ENCODE results near the gene LIMS1.
"Not testable (repeated sequence)": the region's sequence is repeated elsewhere in the genome, so short reads cannot be mapped to it uniquely, and the experiment has no call there.

The LIMS1 gene

GRCh38 chr2:108664089-108664488 is 129.8 kb downstream of the LIMS1 start:
- DNase-seq (ENCODE audit: low read depth): not testable (repeated sequence)

- not testable (repeated sequence) for DNase-seq (ENCODE audit: low read depth)
These were observed 130.7 kb downstream of the LIMS1 start for GRCh38 chr2:108664979-108665378.

- DNase-seq (ENCODE audit: low read depth): not testable (repeated sequence)
These were observed 131.7 kb downstream of the LIMS1 start for GRCh38 chr2:108665975-108666374.

GRCh38 chr2:108667140-108667539 is 132.9 kb downstream of the LIMS1 start:
- not testable (repeated sequence) for DNase-seq (ENCODE audit: low read depth)

GRCh38 chr2:108670282-108670681 is 136.0 kb downstream of the LIMS1 start:
- DNase-seq (ENCODE audit: low read depth): not testable (repeated sequence)

- DNase-seq (ENCODE audit: low read depth): not testable (repeated sequence)
These were observed 138.0 kb downstream of the LIMS1 start for GRCh38 chr2:108672200-108672805.

GRCh38 chr2:108676522-108676921 is 142.3 kb downstream of the LIMS1 start:
- not testable (repeated sequence) for DNase-seq (ENCODE audit: low read depth)

GRCh38 chr2:108677239-108677744 is 143.0 kb downstream of the LIMS1 start:
- DNase-seq (ENCODE audit: low read depth): not testable (repeated sequence)

GRCh38 chr2:108678198-108678651 is 144.0 kb downstream of the LIMS1 start:
- peak; percentile 46 for DNase-seq (ENCODE audit: low read depth)

- DNase-seq (ENCODE audit: low read depth): not testable (repeated sequence)
These were observed 146.5 kb downstream of the LIMS1 start for GRCh38 chr2:108680805-108681204.

GRCh38 chr2:108688818-108689756 is 154.8 kb downstream of the LIMS1 start:
- not testable (repeated sequence) for DNase-seq (ENCODE audit: low read depth)

GRCh38 chr2:108690001-108690400 is 155.7 kb downstream of the LIMS1 start:
- DNase-seq (ENCODE audit: low read depth): not testable (repeated sequence)

GRCh38 chr2:108691447-108691846 is 157.2 kb downstream of the LIMS1 start:
- no peak for DNase-seq (ENCODE audit: low read depth)

GRCh38 chr2:108701208-108701607 is 166.9 kb downstream of the LIMS1 start:
- DNase-seq (ENCODE audit: low read depth): no peak

- DNase-seq (ENCODE audit: low read depth): no peak
These were observed 167.5 kb downstream of the LIMS1 start for GRCh38 chr2:108701806-108702205.

GRCh38 chr2:108704871-108705270 is 170.6 kb downstream of the LIMS1 start:
- no peak for DNase-seq (ENCODE audit: low read depth)

GRCh38 chr2:108707300-108707699 is 173.0 kb downstream of the LIMS1 start:
- DNase-seq (ENCODE audit: low read depth): no peak

- DNase-seq (ENCODE audit: low read depth): not testable (repeated sequence)
These were observed 182.7 kb downstream of the LIMS1 start for GRCh38 chr2:108716971-108717370.

- peak; percentile 94 for DNase-seq (ENCODE audit: low read depth)
These were observed 185.1 kb downstream of the LIMS1 start, which contains the start of gene RANBP2 for GRCh38 chr2:108719149-108720044. Gene RANBP2, plus strand, starts transcription at chr2:108719482. Its CDS starts 125 bp downstream, at chr2:108719607.

- not testable (repeated sequence) for DNase-seq (ENCODE audit: low read depth)
These were observed 191.8 kb downstream of the LIMS1 start for GRCh38 chr2:108726048-108726447.

GRCh38 chr2:108734656-108735055 is 200.4 kb downstream of the LIMS1 start:
- not testable (repeated sequence) for DNase-seq (ENCODE audit: low read depth)

Measured in non-pigmented ciliary epithelial cell (primary cell).